K562 (cell line): ENCODE measurements around the gene OR2S2. TPM values are rescaled to one million over a fixed set of nuclear protein-coding genes. Genes with fewer than 3 reads are reported as not detected.

ENCODE experiments used
- CREB3L1 ChIP-seq: fragments of 450-650 bp; IDR thresholded peaks from 2 replicates; pipeline ENCODE4 v1.6.1; 2014; ENCODE audit warnings: low read depth, mild to moderate bottlenecking, moderate library complexity, borderline replicate concordance
- DEAF1 ChIP-seq: fragments of 450-650 bp; formaldehyde crosslinking; IDR thresholded peaks from 2 replicates; pipeline ENCODE4 v1.4.0; 2020; ENCODE audit warnings: mild to moderate bottlenecking, moderate library complexity
- MECOM ChIP-seq: fragments of 250-450 bp; sonication (Bioruptor Pico); IDR thresholded peaks from 2 replicates; pipeline ENCODE4 v1.8.0; 2022; ENCODE audit warnings: inconsistent platforms
- PCBP2 ChIP-seq: fragments of 200-400 bp; formaldehyde crosslinking; IDR thresholded peaks from 2 replicates; pipeline ENCODE4 v1.6.1; 2018; ENCODE audit warnings: low read length, low read depth, mild to moderate bottlenecking, moderate library complexity; ENCODE audit not compliant: poor library complexity, severe bottlenecking
- TSHZ1 ChIP-seq: fragments of 250-450 bp; sonication (Bioruptor Pico); IDR thresholded peaks from 2 replicates; pipeline ENCODE4 v1.4.0; 2020; ENCODE audit warnings: mild to moderate bottlenecking, moderate library complexity
- ZBTB1 ChIP-seq: sonication (generic); formaldehyde crosslinking; IDR thresholded peaks from 2 replicates; pipeline ENCODE4 v1.8.1; 2023; ENCODE audit warnings: missing genetic modification reagents, low read depth, mild to moderate bottlenecking, borderline replicate concordance
- ZNF407 ChIP-seq: fragments of 450-650 bp; IDR thresholded peaks from 2 replicates; pipeline ENCODE4 v1.6.1; 2016; ENCODE audit warnings: low read depth
- polyA plus RNA-seq, 8 experiments: library from polyadenylated mRNA; depleted of rRNA in 4 of 8; stranded (reverse) in 5 of 8; unstranded in 3 of 8; fragments of >200 nt; fragmentation: Nextera tagmentation in 2 of 8; fragmentation: Illumina TruSeq in 1 of 8; extraction: Ambion mirVana in 2 of 8; extraction: Trizol in 1 of 8; gene quantifications; 2 replicates each; pipeline versions ENCODE4 v1.2.1 to v1.2.3, GENCODE V29; 2011 to 2014; ENCODE audit warnings: inconsistent platforms in 1 of 8, missing spikeins in 1 of 8
- total RNA-seq, 7 experiments: library from RNA; depleted of rRNA in 6 of 7; stranded (reverse); fragments of >200 nt in 6 of 7; fragmentation: Illumina TruSeq in 2 of 7; extraction: Trizol in 2 of 7; gene quantifications; 2 replicates each; pipeline versions ENCODE4 v1.2.1 to v1.2.3, GENCODE V29; 2011 to 2021; ENCODE audit warnings: low replicate concordance in 1 of 7

OR2S2 gene
- total and polyA plus RNA-seq, 9 of the 15 experiments (the other 6 are each of a cell fraction or from before 2014, with no cell fraction given), result not detected

- TF ChIP-seq DEAF1 (CRISPR knock-in tag), result no peak
- no peak for TF ChIP-seq MECOM (CRISPR knock-in tag)
- no peak for TF ChIP-seq ZBTB1
- no peak for TF ChIP-seq CREB3L1
- TF ChIP-seq TSHZ1 (CRISPR knock-in tag), result no peak
- TF ChIP-seq ZNF407, result no peak
- TF ChIP-seq PCBP2, result no peak
Observed at GRCh38 chr9:35967042-35967441, 9.1 kb upstream of the OR2S2 start (continued).
